ENCODE results near the gene SUPT16H.
"Not testable (repeated sequence)": the region's sequence is repeated elsewhere in the genome, so short reads cannot be mapped to it uniquely, and the experiment has no call there.

Gene SUPT16H

DNA sequence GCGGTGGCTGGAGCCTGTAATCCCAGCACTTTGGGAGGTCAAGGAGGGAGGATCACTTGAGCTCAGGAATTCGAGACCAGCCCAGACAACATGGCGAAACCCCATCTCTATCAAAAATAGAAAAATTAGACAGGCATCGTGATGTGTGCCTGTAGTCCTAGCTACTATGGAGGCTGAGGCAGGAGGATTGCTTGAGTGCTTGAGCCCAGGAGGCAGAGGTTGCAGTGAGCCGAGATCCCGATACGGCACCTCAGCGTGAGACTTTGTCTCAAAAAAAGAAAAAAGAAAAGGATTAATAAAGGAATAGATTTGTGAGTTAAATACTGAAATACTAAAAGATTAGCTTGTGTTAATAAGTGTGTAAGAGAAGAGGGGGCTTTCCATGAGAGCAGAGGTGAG, 74.6 kb downstream of the SUPT16H start:
- POLR2A ChIA-PET: interaction anchor here (0.5 to 1.0 kb wide), 2 partner anchors 128 to 287 kb away, joined by 4 to 7 read pairs; no protein-coding TSS in a partner anchor
- CTCF ChIA-PET: interaction anchor here (0.9 to 2.3 kb wide), 6 partner anchors 11 to 167 kb away, joined by 3 to 6 read pairs (median 3); no protein-coding TSS in a partner anchor
- no peak for DNase-seq (ENCODE audit: extremely low spot score)
- TF ChIP-seq, protein P1, sequence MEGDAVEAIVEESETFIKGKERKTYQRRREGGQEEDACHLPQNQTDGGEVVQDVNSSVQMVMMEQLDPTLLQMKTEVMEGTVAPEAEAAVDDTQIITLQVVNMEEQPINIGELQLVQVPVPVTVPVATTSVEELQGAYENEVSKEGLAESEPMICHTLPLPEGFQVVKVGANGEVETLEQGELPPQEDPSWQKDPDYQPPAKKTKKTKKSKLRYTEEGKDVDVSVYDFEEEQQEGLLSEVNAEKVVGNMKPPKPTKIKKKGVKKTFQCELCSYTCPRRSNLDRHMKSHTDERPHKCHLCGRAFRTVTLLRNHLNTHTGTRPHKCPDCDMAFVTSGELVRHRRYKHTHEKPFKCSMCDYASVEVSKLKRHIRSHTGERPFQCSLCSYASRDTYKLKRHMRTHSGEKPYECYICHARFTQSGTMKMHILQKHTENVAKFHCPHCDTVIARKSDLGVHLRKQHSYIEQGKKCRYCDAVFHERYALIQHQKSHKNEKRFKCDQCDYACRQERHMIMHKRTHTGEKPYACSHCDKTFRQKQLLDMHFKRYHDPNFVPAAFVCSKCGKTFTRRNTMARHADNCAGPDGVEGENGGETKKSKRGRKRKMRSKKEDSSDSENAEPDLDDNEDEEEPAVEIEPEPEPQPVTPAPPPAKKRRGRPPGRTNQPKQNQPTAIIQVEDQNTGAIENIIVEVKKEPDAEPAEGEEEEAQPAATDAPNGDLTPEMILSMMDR (IDR thresholded peaks at IDR 0.05; ENCODE audit: control extremely low read depth, extremely low read depth, low read depth, missing control alignments): no peak

DNA sequence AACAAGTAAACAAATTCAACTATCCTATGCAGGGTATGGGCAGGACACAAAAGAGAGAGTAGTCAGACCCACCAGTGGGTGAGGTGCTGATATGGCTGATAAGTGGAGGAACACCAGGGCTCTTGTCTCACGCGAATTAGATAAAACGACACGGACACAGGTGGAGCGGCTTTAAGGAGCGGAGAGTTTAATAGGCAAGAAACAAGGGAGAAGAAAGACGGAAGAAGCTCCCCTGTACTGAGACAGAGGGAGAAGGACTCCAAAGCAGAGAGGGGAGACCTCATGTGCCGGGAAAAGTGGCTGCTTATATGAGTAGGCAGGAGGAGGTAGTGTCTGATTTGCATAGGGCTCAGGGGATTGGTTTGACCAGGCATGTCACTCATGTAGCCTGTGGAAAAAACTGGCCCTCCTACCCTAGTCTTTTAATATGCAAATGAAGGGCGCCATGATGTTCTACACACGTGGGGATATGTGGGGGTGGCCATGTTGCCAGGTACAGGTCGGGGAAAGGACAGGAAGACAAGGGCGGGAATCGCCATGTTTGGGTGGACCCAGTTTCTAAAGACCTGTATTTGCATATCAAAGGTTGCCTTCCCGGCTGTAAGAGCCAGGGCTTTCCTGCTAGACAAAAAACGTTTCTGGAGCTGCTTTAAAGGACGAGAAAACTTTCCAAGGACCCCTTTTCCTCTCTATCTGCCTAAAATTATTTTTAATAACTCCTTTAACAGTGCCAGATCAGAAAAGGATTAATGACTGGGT, 75.2 kb downstream of the SUPT16H start:
- TF ChIP-seq, protein P1 (IDR thresholded peaks at IDR 0.05; ENCODE audit: control extremely low read depth, extremely low read depth, low read depth, missing control alignments): no peak
- POLR2A ChIA-PET: interaction anchor here (0.6 to 3.0 kb wide), 5 partner anchors 9 to 301 kb away, joined by 3 to 19 read pairs (median 4); no protein-coding TSS in a partner anchor
- CTCF ChIA-PET: interaction anchor here (0.9 to 2.3 kb wide), 8 partner anchors 17 to 168 kb away, joined by 3 to 6 read pairs (median 4); no protein-coding TSS in a partner anchor
- peak; percentile 66 for DNase-seq (ENCODE audit: extremely low spot score)

DNA sequence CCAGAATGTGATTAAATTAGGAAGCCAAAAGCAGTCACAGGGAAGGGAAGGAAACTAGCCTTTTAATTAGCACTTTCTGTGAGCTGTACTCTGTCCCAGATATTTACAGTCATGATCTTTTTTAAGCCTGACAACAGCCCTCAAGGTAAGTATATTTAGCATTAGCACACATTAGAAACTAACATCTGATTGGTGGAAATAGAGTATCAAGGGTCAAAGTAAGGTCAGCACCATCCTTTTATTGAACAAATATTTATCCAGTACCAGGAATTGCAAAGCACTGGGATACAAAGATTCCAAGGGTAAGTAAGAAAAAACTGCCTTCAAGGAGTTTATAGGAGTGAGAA, 75.7 kb downstream of the SUPT16H start:
- POLR2A ChIA-PET: interaction anchor here (0.6 to 3.0 kb wide), 4 partner anchors 9 to 302 kb away, joined by 3 to 19 read pairs (median 6); no protein-coding TSS in a partner anchor
- CTCF ChIA-PET: interaction anchor here (1.2 to 2.3 kb wide), 6 partner anchors 12 to 168 kb away, joined by 3 to 6 read pairs (median 4); no protein-coding TSS in a partner anchor
- DNase-seq (ENCODE audit: extremely low spot score): no peak
- TF ChIP-seq, protein P1 (IDR thresholded peaks at IDR 0.05; ENCODE audit: control extremely low read depth, extremely low read depth, low read depth, missing control alignments): no peak

DNA sequence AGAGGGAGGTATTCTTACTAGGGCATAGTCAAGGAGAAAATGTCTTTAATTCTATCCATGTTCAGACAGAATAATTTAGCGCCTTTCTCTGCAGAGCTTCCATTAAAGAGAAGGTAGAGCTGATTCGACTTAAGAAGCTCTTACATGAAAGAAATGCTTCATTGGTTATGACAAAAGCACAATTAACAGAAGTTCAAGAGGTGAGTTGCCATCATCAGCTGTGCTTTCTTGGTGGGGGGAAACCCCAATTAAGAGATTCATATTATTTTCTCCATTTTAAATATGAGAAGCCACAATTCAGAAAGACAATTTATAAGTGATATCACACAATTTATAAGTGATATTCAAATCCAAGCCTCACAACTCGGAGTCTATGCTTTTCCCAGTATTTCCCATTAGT, 76.2 kb downstream of the SUPT16H start:
- ChIA-PET POLR2A (interaction anchor here (0.8 to 3.0 kb wide), 3 partner anchors 12 to 149 kb away, joined by 3 to 19 read pairs (median 4); partner anchors contain the start of gene CHD8), CTCF (interaction anchor here (0.7 to 2.3 kb wide), 7 partner anchors 12 to 79 kb away, joined by 3 to 6 read pairs (median 4); no protein-coding TSS in a partner anchor)

DNA sequence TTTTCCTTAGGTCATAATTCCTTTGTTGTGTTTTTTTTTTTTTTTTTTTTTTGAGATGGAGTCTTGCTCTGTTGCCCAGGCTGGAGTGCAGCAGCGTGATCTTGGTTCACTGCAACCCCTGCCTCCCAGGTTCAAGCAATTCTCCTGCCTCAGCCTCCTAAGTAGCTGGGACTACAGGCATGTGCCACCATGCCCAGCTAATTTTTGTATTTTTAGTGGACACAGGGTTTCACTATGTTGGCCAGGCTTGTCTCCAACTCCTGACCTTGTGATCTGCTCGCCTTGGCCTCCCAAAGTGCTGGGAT, 81.0 kb downstream of the SUPT16H start:
- CTCF ChIA-PET: interaction anchor here (0.7 to 1.9 kb wide), 3 partner anchors 9 to 27 kb away, joined by 3 to 4 read pairs (median 3); no protein-coding TSS in a partner anchor
- DNase-seq (ENCODE audit: extremely low spot score); POLR2A ChIA-PET: not testable (repeated sequence)

More for the DNA sequence above, 76.2 kb downstream of the SUPT16H start:
- TF ChIP-seq, protein P1 (IDR thresholded peaks at IDR 0.05; ENCODE audit: control extremely low read depth, extremely low read depth, low read depth, missing control alignments): no peak
- DNase-seq (ENCODE audit: extremely low spot score): peak; percentile 30

DNA sequence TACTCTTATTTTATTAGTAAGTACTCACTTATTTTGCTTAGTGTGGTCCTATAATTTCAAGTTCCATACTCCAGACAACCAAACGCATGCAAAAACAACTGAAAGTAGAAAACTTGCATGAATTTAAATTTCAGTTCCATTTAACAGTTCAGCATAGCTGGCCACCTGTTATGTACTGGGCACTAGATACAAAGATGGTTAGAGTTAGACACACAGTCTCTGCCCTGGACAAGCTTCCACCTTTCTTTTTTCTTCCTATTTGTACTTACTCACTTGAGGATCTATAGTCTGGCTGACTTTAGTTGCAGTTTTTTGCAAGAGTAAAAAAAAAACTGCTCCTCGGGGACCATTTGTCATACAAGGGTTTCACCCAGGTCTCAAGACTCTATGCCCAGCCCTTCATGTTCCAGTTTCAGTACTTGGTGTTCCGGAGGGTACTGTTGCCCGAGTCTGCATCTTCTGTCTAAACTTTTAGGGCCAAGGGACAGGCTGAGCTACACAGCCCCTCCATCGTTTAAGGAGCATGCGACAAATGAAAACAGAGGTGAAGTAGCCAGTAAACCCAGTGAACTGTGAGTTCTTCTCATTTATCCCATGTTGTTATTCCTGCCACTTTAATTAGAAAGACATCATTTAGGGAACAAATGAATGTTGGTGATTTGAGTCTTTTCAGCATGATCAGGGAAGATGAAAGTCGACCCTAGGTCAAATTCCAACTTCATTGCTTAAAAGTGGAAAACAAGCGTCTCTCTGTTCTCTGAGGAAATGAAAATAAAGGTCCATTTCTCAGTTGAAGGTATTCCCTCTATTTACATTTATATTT, 81.6 kb downstream of the SUPT16H start:
- DNase-seq (ENCODE audit: extremely low spot score): no peak
- ChIA-PET POLR2A (no interaction called here), CTCF (interaction anchor here (1.3 to 1.9 kb wide), 2 partner anchors 26 to 210 kb away, joined by 3 to 4 read pairs; no protein-coding TSS in a partner anchor)
- TF ChIP-seq, protein P1 (IDR thresholded peaks at IDR 0.05; ENCODE audit: control extremely low read depth, extremely low read depth, low read depth, missing control alignments): no peak

Measured in GM10248 (cell line).